SH-SY5Y (cell line): Measurements from ENCODE around the gene TTC27.

Experiments
- GATA2 ChIP-seq: IDR thresholded peaks from 2 replicates; pipeline ENCODE4 v1.6.1; 2011; ENCODE audit warnings: mild to moderate bottlenecking, low read depth, low read length
- GATA3 ChIP-seq: IDR thresholded peaks from 2 replicates; pipeline ENCODE4 v1.6.1; 2011; ENCODE audit warnings: low read depth, mild to moderate bottlenecking, low read length, moderate library complexity

DNA sequence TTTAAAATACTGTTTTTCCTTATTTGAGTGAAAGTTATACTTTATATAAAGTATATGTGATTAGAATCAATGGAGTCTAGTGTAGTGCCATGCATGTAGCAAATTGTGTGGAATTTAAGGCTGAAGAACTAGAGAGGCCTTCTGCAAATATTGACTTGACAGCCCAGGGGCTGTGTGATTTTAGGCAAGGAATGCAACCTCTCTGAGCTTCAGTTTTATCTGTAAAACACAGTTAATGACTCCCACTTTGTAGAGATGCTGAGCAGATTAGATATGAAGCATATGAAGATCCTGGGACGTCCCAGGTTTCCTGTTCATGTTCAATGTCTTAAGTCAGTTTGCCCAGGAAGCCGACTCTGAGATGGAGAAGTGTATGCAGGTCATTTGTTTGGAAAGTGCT, 235.5 kb downstream of the TTC27 start:
- TF ChIP-seq GATA2 = no peak
- TF ChIP-seq GATA3 = no peak
